ENCODE results near the gene DRD2.

DNA sequence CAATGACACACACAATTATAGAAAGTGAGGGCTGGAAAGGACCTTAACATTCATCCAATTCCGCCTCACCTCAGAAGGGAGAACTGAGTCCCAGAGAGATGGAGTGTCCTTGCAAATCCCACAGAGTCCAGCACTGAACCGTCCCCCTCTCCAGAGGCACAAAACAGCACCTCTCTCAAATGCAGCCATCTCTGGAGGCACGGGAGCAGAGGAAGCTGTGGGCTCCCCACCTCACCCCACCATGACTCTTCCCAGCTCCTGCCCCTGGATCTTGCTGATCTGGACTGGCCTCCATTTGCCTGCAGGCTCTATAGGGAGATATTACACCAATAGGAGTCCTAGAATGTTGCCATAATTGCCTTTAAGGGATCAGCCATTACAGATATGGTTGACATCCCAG, 1.4 kb upstream of the DRD2 start:
- TF ChIP-seq, protein P1, sequence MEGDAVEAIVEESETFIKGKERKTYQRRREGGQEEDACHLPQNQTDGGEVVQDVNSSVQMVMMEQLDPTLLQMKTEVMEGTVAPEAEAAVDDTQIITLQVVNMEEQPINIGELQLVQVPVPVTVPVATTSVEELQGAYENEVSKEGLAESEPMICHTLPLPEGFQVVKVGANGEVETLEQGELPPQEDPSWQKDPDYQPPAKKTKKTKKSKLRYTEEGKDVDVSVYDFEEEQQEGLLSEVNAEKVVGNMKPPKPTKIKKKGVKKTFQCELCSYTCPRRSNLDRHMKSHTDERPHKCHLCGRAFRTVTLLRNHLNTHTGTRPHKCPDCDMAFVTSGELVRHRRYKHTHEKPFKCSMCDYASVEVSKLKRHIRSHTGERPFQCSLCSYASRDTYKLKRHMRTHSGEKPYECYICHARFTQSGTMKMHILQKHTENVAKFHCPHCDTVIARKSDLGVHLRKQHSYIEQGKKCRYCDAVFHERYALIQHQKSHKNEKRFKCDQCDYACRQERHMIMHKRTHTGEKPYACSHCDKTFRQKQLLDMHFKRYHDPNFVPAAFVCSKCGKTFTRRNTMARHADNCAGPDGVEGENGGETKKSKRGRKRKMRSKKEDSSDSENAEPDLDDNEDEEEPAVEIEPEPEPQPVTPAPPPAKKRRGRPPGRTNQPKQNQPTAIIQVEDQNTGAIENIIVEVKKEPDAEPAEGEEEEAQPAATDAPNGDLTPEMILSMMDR (IDR thresholded peaks at IDR 0.05) = no peak
- no peak for TF ChIP-seq EP300 (IDR thresholded peaks at IDR 0.05)
